GM23248 (cell line): Measurements from ENCODE around the gene MRNIP.

Source experiments
- EZH2 ChIP-seq: fragments of 200-600 bp; sonication (generic); IDR thresholded peaks from 2 replicates; pipeline ENCODE4 v1.6.1; 2018; ENCODE audit warnings: antibody characterized with exemption, mild to moderate bottlenecking; ENCODE audit not compliant: insufficient read depth, poor library complexity, severe bottlenecking
- EZH2phosphoT487 ChIP-seq: fragments of 200-600 bp; sonication (generic); IDR thresholded peaks from 2 replicates; pipeline ENCODE4 v1.6.1; 2018; ENCODE audit warnings: antibody characterized with exemption, moderate library complexity, mild to moderate bottlenecking, low read depth; ENCODE audit not compliant: insufficient read depth

GRCh38 chr5:179867079-179867465 lies 8.5 kb upstream of the MRNIP start:
- no peak for TF ChIP-seq EZH2phosphoT487
- no peak for TF ChIP-seq EZH2
